Astrocyte (in vitro differentiated cells and primary cell): ENCODE results near the gene HOMER1.

Source experiments
- EZH2 ChIP-seq: IDR thresholded peaks from 2 replicates; pipeline ENCODE4 v1.6.1; 2012; ENCODE audit warnings: mild to moderate bottlenecking, low read length, inconsistent platforms; ENCODE audit not compliant: insufficient read depth
- TF ChIP-seq, protein P1 (sequence below): IDR thresholded peaks from 2 replicates; pipeline ENCODE4 v1.5.1; 2011; ENCODE audit warnings: low read depth, mild to moderate bottlenecking, inconsistent platforms, low read length, moderate library complexity; ENCODE audit not compliant: insufficient read depth

DNA sequence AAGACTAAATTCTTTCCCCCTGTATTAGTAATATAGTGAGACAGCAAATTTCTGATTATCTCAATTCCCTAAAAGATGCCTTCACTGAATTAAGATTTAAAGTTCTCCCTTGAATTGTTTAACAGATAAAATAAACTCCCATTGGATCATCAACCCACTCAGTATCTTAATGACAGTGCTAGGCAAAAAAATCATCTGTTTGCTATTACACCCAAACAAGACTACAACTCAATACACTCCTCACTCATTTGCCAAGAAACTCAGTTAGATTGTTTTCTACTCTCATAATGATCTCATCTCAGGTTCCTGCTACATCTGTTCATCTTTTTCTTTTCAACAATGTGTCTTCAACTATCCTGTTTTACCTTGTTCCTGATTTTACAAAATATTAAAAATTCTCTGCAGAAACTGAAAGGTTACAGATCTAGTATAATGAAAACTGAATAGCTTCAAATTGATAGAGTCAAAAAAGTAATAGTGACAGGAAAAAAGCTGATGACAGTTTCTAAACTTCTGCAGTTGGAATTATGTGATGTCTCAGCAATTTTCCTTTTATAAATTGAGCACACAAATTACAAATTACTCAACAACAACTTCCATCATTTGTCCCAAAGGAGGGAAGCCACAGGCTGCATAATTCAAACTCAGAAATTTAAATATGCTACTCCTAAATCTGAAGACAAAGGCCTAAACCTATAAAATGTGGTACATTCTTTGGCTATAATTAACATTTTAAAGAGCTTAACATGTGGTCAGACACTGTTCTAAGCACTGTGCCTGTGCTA, 39.4 kb downstream of the HOMER1 start:
- TF ChIP-seq, protein P1, sequence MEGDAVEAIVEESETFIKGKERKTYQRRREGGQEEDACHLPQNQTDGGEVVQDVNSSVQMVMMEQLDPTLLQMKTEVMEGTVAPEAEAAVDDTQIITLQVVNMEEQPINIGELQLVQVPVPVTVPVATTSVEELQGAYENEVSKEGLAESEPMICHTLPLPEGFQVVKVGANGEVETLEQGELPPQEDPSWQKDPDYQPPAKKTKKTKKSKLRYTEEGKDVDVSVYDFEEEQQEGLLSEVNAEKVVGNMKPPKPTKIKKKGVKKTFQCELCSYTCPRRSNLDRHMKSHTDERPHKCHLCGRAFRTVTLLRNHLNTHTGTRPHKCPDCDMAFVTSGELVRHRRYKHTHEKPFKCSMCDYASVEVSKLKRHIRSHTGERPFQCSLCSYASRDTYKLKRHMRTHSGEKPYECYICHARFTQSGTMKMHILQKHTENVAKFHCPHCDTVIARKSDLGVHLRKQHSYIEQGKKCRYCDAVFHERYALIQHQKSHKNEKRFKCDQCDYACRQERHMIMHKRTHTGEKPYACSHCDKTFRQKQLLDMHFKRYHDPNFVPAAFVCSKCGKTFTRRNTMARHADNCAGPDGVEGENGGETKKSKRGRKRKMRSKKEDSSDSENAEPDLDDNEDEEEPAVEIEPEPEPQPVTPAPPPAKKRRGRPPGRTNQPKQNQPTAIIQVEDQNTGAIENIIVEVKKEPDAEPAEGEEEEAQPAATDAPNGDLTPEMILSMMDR = no peak
- TF ChIP-seq EZH2 = no peak
